WTC11 (cell line): Measurements from ENCODE around the gene NAT16.

ENCODE experiments used
- CBFB ChIP-seq: sonication (generic); formaldehyde crosslinking; IDR thresholded peaks from 2 replicates; pipeline ENCODE4 v1.8.1; 2022; ENCODE audit warnings: mild to moderate bottlenecking, low read depth, missing genetic modification reagents
- ESRRA ChIP-seq: sonication (generic); formaldehyde crosslinking; IDR thresholded peaks from 2 replicates; pipeline ENCODE4 v1.8.1; 2022; ENCODE audit warnings: mild to moderate bottlenecking, missing genetic modification reagents, borderline replicate concordance
- FOXK1 ChIP-seq: sonication (generic); formaldehyde crosslinking; IDR thresholded peaks from 2 replicates; pipeline ENCODE4 v1.8.0; 2022; ENCODE audit warnings: mild to moderate bottlenecking, moderate library complexity, missing genetic modification reagents
- JUN ChIP-seq: sonication (generic); formaldehyde crosslinking; IDR thresholded peaks from 2 replicates; pipeline ENCODE4 v1.8.0; 2023; ENCODE audit warnings: mild to moderate bottlenecking, missing genetic modification reagents
- NR1H2 ChIP-seq: sonication (generic); formaldehyde crosslinking; IDR thresholded peaks from 2 replicates; pipeline ENCODE4 v1.9.0; 2021; ENCODE audit warnings: mild to moderate bottlenecking, moderate library complexity, missing genetic modification reagents
- NR3C1 ChIP-seq: sonication (generic); formaldehyde crosslinking; conservative IDR thresholded peaks from 2 replicates; pipeline ENCODE4 v1.8.1; 2023; ENCODE audit warnings: low read depth, mild to moderate bottlenecking, missing genetic modification reagents
- RELA ChIP-seq: sonication (generic); formaldehyde crosslinking; IDR thresholded peaks from 2 replicates; pipeline ENCODE4 v1.8.1; 2022; ENCODE audit warnings: missing genetic modification reagents, mild to moderate bottlenecking, borderline replicate concordance
- SP1 ChIP-seq: sonication (generic); formaldehyde crosslinking; conservative IDR thresholded peaks from 2 replicates; pipeline ENCODE4 v1.8.1; 2022; ENCODE audit warnings: missing genetic modification reagents
- TP53 ChIP-seq: sonication (generic); formaldehyde crosslinking; IDR thresholded peaks from 2 replicates; pipeline ENCODE4 v1.8.1; 2023; ENCODE audit warnings: mild to moderate bottlenecking, missing genetic modification reagents
- ZBTB21 ChIP-seq: sonication (generic); formaldehyde crosslinking; IDR thresholded peaks from 2 replicates; pipeline ENCODE4 v1.8.1; 2023; ENCODE audit warnings: mild to moderate bottlenecking, missing genetic modification reagents, borderline replicate concordance
- TF ChIP-seq, protein P1 (sequence below): fragments of 200-600 bp; IDR thresholded peaks from 2 replicates; pipeline ENCODE4 v1.8.0; 2022; ENCODE audit warnings: antibody characterized with exemption
- TF ChIP-seq, protein P2 (sequence below): sonication (generic); formaldehyde crosslinking; conservative IDR thresholded peaks from 2 replicates; pipeline ENCODE4 v1.8.1; 2023; ENCODE audit warnings: mild to moderate bottlenecking, low read depth, missing genetic modification reagents, moderate library complexity
- TF ChIP-seq, protein P3 (sequence below): sonication (generic); formaldehyde crosslinking; IDR thresholded peaks from 2 replicates; pipeline ENCODE4 v1.8.0; 2023; ENCODE audit warnings: missing genetic modification reagents

DNA sequence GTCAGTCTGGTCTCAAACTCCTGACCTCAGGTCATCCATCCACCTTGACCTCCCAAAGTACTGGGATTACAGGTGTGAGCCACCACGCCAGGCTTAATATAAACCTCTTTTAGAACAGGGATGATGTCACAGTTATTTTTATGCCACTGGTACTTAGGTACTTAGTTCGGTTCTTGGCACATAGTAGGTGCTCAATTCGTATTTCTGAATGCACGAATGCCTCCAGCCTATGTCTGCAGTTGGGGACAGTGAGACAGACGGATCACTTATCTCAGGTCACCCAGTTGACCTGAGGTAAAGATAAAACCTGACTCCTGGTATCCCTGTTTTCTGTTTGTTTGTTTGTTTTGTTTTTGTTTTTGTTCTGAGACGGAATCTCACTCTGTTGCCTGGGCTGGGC, 6.1 kb upstream of the NAT16 start:
- TF ChIP-seq, protein P1, sequence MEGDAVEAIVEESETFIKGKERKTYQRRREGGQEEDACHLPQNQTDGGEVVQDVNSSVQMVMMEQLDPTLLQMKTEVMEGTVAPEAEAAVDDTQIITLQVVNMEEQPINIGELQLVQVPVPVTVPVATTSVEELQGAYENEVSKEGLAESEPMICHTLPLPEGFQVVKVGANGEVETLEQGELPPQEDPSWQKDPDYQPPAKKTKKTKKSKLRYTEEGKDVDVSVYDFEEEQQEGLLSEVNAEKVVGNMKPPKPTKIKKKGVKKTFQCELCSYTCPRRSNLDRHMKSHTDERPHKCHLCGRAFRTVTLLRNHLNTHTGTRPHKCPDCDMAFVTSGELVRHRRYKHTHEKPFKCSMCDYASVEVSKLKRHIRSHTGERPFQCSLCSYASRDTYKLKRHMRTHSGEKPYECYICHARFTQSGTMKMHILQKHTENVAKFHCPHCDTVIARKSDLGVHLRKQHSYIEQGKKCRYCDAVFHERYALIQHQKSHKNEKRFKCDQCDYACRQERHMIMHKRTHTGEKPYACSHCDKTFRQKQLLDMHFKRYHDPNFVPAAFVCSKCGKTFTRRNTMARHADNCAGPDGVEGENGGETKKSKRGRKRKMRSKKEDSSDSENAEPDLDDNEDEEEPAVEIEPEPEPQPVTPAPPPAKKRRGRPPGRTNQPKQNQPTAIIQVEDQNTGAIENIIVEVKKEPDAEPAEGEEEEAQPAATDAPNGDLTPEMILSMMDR: no peak
- TF ChIP-seq CBFB: no peak
- no peak for TF ChIP-seq NR1H2 (CRISPR knock-in tag)
- no peak for TF ChIP-seq ZBTB21 (CRISPR knock-in tag)
- no peak for TF ChIP-seq JUN
- TF ChIP-seq NR3C1 (CRISPR knock-in tag): no peak
- TF ChIP-seq ESRRA (CRISPR knock-in tag): no peak
- TF ChIP-seq, protein P2, sequence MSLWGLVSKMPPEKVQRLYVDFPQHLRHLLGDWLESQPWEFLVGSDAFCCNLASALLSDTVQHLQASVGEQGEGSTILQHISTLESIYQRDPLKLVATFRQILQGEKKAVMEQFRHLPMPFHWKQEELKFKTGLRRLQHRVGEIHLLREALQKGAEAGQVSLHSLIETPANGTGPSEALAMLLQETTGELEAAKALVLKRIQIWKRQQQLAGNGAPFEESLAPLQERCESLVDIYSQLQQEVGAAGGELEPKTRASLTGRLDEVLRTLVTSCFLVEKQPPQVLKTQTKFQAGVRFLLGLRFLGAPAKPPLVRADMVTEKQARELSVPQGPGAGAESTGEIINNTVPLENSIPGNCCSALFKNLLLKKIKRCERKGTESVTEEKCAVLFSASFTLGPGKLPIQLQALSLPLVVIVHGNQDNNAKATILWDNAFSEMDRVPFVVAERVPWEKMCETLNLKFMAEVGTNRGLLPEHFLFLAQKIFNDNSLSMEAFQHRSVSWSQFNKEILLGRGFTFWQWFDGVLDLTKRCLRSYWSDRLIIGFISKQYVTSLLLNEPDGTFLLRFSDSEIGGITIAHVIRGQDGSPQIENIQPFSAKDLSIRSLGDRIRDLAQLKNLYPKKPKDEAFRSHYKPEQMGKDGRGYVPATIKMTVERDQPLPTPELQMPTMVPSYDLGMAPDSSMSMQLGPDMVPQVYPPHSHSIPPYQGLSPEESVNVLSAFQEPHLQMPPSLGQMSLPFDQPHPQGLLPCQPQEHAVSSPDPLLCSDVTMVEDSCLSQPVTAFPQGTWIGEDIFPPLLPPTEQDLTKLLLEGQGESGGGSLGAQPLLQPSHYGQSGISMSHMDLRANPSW: no peak
- no peak for TF ChIP-seq TP53
- TF ChIP-seq SP1 (CRISPR knock-in tag): no peak
- TF ChIP-seq, protein P3, sequence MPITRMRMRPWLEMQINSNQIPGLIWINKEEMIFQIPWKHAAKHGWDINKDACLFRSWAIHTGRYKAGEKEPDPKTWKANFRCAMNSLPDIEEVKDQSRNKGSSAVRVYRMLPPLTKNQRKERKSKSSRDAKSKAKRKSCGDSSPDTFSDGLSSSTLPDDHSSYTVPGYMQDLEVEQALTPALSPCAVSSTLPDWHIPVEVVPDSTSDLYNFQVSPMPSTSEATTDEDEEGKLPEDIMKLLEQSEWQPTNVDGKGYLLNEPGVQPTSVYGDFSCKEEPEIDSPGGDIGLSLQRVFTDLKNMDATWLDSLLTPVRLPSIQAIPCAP: no peak
- TF ChIP-seq FOXK1: no peak
- TF ChIP-seq RELA (CRISPR knock-in tag): no peak
